ENCODE data around the gene KIAA0232.
"Not testable (repeated sequence)": the region's sequence is repeated elsewhere in the genome, so short reads cannot be mapped to it uniquely, and the experiment has no call there.

Gene KIAA0232

GRCh38 chr4:6837106-6837505 is 54.6 kb downstream of the KIAA0232 start:
- not testable (repeated sequence) for H3K9ac ChIP-seq (ENCODE audit: low read depth, low read length); H2AFZ ChIP-seq (ENCODE audit: low read depth, low read length); ATAC-seq (ENCODE audit: insufficient read depth, low read depth); H3K4me1 ChIP-seq (ENCODE audit: insufficient read depth, low read length); DNase-seq; H3K9me3 ChIP-seq (ENCODE audit: insufficient read depth, low read length, severe bottlenecking); H3K4me2 ChIP-seq (ENCODE audit: insufficient read depth, low read length); H3K4me3 ChIP-seq (ENCODE audit: low read depth in 1 of 2, low read length in 2 of 2); H3K27ac ChIP-seq (ENCODE audit: low read length); H3K27me3 ChIP-seq (ENCODE audit: insufficient read depth, low read length, poor library complexity)
- Histone ChIP-seq H4K20me1 (ENCODE audit: insufficient read depth, low read length) (peaks cover 10% of the 10 kb centered on the region; the same call in 1 of the 2 replicates), H3K79me2 (ENCODE audit: insufficient read depth, low read length) (peaks cover 37% of the 10 kb centered on the region), H3K36me3 (ENCODE audit: insufficient read depth, low read length) (peaks cover 27% of the 10 kb centered on the region)

GRCh38 chr4:6839579-6839978 is 57.1 kb downstream of the KIAA0232 start:
- Histone ChIP-seq H3K4me3 (ENCODE audit: low read depth in 1 of 2, low read length in 2 of 2) (no peak overlapping the region), H2AFZ (ENCODE audit: low read depth, low read length) (no peak overlapping the region), H3K9me3 (ENCODE audit: insufficient read depth, low read length, severe bottlenecking) (no peaks in the 10 kb centered on the region), H3K9ac (ENCODE audit: low read depth, low read length) (no peak overlapping the region), H3K27ac (ENCODE audit: low read length) (no peak overlapping the region), H3K4me2 (ENCODE audit: insufficient read depth, low read length) (no peak overlapping the region), H3K27me3 (ENCODE audit: insufficient read depth, low read length, poor library complexity) (no peaks in the 10 kb centered on the region), H3K79me2 (ENCODE audit: insufficient read depth, low read length) (peaks cover 32% of the 10 kb centered on the region), H3K36me3 (ENCODE audit: insufficient read depth, low read length) (peaks cover 17% of the 10 kb centered on the region), H3K4me1 (ENCODE audit: insufficient read depth, low read length) (no peaks in the 10 kb centered on the region), H4K20me1 (ENCODE audit: insufficient read depth, low read length) (peaks cover 10% of the 10 kb centered on the region; the same call in 1 of the 2 replicates)
- TF ChIP-seq EZH2 (IDR thresholded peaks at IDR 0.05; ENCODE audit: borderline replicate concordance, low read depth, low read length, severe bottlenecking) (no peak), CTCF (IDR thresholded peaks at IDR 0.05; ENCODE audit: borderline replicate concordance, extremely low read depth, low read length, poor library complexity, severe bottlenecking) (no peak)
- ATAC-seq (ENCODE audit: insufficient read depth, low read depth) (no peak), DNase-seq (no peak)

- Histone ChIP-seq H3K27ac (ENCODE audit: low read length) (no peak overlapping the region), H3K79me2 (ENCODE audit: insufficient read depth, low read length) (peaks cover 25% of the 10 kb centered on the region)
- TF ChIP-seq CTCF (IDR thresholded peaks at IDR 0.05; ENCODE audit: borderline replicate concordance, extremely low read depth, low read length, poor library complexity, severe bottlenecking) = no peak
- no peak for TF ChIP-seq EZH2 (IDR thresholded peaks at IDR 0.05; ENCODE audit: borderline replicate concordance, low read depth, low read length, severe bottlenecking)
These were observed 57.8 kb downstream of the KIAA0232 start for GRCh38 chr4:6840062-6840976.

GRCh38 chr4:6845027-6845426 is 62.5 kb downstream of the KIAA0232 start:
- H3K9ac ChIP-seq (ENCODE audit: low read depth, low read length) = no peak overlapping the region
- H3K9me3 ChIP-seq (ENCODE audit: insufficient read depth, low read length, severe bottlenecking) = no peaks in the 10 kb centered on the region
- no peak overlapping the region for H2AFZ ChIP-seq (ENCODE audit: low read depth, low read length)
- peaks cover 52% of the 10 kb centered on the region for H3K36me3 ChIP-seq (ENCODE audit: insufficient read depth, low read length)
- H3K4me2 ChIP-seq (ENCODE audit: insufficient read depth, low read length) = no peak overlapping the region
- peaks cover 31% of the 10 kb centered on the region; the same call in 1 of the 2 replicates for H3K79me2 ChIP-seq (ENCODE audit: insufficient read depth, low read length)
- ATAC-seq (ENCODE audit: insufficient read depth, low read depth) = no peak
- no peaks in the 10 kb centered on the region for H3K27me3 ChIP-seq (ENCODE audit: insufficient read depth, low read length, poor library complexity)
- H3K27ac ChIP-seq (ENCODE audit: low read length) = no peak overlapping the region
- DNase-seq = no peak
- no peak for TF ChIP-seq CTCF (IDR thresholded peaks at IDR 0.05; ENCODE audit: borderline replicate concordance, extremely low read depth, low read length, poor library complexity, severe bottlenecking)
- TF ChIP-seq EZH2 (IDR thresholded peaks at IDR 0.05; ENCODE audit: borderline replicate concordance, low read depth, low read length, severe bottlenecking) = no peak
- H3K4me3 ChIP-seq (ENCODE audit: low read depth in 1 of 2, low read length in 2 of 2) = no peak overlapping the region
- H4K20me1 ChIP-seq (ENCODE audit: insufficient read depth, low read length) = peaks cover 14% of the 10 kb centered on the region; the same call in 1 of the 2 replicates
- no peaks in the 10 kb centered on the region for H3K4me1 ChIP-seq (ENCODE audit: insufficient read depth, low read length)

More at GRCh38 chr4:6840062-6840976, 57.8 kb downstream of the KIAA0232 start:
- Histone ChIP-seq H3K4me3 (ENCODE audit: low read depth in 1 of 2, low read length in 2 of 2) (no peak overlapping the region), H3K9me3 (ENCODE audit: insufficient read depth, low read length, severe bottlenecking) (no peaks in the 10 kb centered on the region), H3K9ac (ENCODE audit: low read depth, low read length) (no peak overlapping the region), H2AFZ (ENCODE audit: low read depth, low read length) (no peak overlapping the region), H3K4me2 (ENCODE audit: insufficient read depth, low read length) (no peak overlapping the region), H3K36me3 (ENCODE audit: insufficient read depth, low read length) (peaks cover 17% of the 10 kb centered on the region), H3K27me3 (ENCODE audit: insufficient read depth, low read length, poor library complexity) (no peaks in the 10 kb centered on the region), H4K20me1 (ENCODE audit: insufficient read depth, low read length) (peaks cover 10% of the 10 kb centered on the region; the same call in 1 of the 2 replicates), H3K4me1 (ENCODE audit: insufficient read depth, low read length) (no peaks in the 10 kb centered on the region)
- DNase-seq (no peak), ATAC-seq (ENCODE audit: insufficient read depth, low read depth) (no peak)
